WERI-Rb-1 (cell line): ENCODE measurements around the gene NRF1.

Experiments
- DNase-seq: peaks from one replicate; pipeline ENCODE4 v3.0.0-alpha.2; 2020
- H3K27ac ChIP-seq: fragments of 250-450 bp; sonication (Bioruptor Pico); 2 replicates; pipeline ENCODE4 v1.5.1; 2020; ENCODE audit warnings: mild to moderate bottlenecking, moderate library complexity
- H3K27me3 ChIP-seq: fragments of 250-450 bp; sonication (Bioruptor Pico); 2 replicates; pipeline ENCODE4 v1.5.1; 2021; ENCODE audit warnings: mild to moderate bottlenecking, low read depth, moderate library complexity; ENCODE audit not compliant: insufficient read depth, severe bottlenecking
- H3K36me3 ChIP-seq: fragments of 250-450 bp; sonication (Bioruptor Pico); 2 replicates; pipeline ENCODE4 v1.5.1; 2020; ENCODE audit warnings: mild to moderate bottlenecking, moderate library complexity
- H3K4me3 ChIP-seq: 2 replicates; pipeline ENCODE4 v1.5.1; 2011; ENCODE audit warnings: low read depth, mild to moderate bottlenecking, control low read depth, low read length
- H3K9me3 ChIP-seq: fragments of 250-450 bp; sonication (Bioruptor Pico); 2 replicates; pipeline ENCODE4 v1.5.1; 2021; ENCODE audit warnings: mild to moderate bottlenecking, moderate library complexity; ENCODE audit not compliant: severe bottlenecking
- TF ChIP-seq, protein P1 (sequence below): IDR thresholded peaks from 2 replicates; pipeline ENCODE4 v1.5.1; 2011; ENCODE audit warnings: low read depth, mild to moderate bottlenecking, control low read depth, inconsistent platforms, low read length

NRF1 gene

DNA sequence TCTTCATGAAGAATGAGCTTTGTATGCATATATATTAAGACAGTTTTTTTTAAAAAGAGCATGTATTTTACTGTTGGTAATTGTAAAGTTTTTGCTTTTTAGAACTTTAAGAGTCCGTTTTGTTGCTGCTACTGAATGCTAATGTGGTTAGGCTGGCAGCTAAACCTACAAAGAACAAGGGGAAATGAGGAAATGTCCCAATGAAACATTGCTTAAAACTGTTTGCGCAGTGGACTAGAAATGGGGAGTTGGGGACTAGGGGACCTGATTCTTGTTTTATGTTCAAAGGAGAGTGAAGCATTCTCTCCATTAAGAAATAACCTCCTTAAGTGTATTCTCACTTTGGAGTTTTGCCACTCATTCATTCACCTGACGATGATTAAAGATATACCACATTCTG lies 5.7 kb downstream of the NRF1 start:
- DNase-seq: no peak
- Histone ChIP-seq H3K36me3 (no peaks in the 10 kb centered on the region; the same call in 1 of the 2 replicates), H3K27ac (no peak overlapping the region), H3K27me3 (no peaks in the 10 kb centered on the region), H3K9me3 (no peaks in the 10 kb centered on the region), H3K4me3 (no peak overlapping the region)
- TF ChIP-seq, protein P1, sequence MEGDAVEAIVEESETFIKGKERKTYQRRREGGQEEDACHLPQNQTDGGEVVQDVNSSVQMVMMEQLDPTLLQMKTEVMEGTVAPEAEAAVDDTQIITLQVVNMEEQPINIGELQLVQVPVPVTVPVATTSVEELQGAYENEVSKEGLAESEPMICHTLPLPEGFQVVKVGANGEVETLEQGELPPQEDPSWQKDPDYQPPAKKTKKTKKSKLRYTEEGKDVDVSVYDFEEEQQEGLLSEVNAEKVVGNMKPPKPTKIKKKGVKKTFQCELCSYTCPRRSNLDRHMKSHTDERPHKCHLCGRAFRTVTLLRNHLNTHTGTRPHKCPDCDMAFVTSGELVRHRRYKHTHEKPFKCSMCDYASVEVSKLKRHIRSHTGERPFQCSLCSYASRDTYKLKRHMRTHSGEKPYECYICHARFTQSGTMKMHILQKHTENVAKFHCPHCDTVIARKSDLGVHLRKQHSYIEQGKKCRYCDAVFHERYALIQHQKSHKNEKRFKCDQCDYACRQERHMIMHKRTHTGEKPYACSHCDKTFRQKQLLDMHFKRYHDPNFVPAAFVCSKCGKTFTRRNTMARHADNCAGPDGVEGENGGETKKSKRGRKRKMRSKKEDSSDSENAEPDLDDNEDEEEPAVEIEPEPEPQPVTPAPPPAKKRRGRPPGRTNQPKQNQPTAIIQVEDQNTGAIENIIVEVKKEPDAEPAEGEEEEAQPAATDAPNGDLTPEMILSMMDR: no peak

DNA sequence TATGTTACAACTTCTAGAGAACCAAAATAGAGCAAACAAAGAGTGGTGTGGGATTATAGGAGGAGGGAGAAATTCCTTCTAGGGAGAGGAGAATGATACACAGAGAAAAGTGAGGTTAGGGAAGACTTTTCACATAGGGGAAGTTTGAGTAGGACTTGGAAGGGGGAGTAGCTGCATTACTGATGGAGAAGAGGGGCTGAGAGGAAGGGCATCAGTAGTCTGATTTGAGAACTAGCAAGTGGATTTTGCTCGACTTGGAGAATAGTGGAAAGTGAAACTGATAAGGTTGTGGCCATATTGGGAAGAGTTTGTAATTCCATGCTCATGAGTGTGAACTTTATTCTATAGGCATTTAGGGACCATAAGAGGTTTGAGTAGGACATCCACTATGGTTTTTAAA lies 6.1 kb downstream of the NRF1 start:
- DNase-seq: no peak
- TF ChIP-seq, protein P1: no peak
- H3K27me3 ChIP-seq: no peaks in the 10 kb centered on the region
- H3K36me3 ChIP-seq: no peaks in the 10 kb centered on the region; the same call in 1 of the 2 replicates
- no peak overlapping the region for H3K4me3 ChIP-seq
- H3K9me3 ChIP-seq: no peaks in the 10 kb centered on the region
- no peak overlapping the region for H3K27ac ChIP-seq

DNA sequence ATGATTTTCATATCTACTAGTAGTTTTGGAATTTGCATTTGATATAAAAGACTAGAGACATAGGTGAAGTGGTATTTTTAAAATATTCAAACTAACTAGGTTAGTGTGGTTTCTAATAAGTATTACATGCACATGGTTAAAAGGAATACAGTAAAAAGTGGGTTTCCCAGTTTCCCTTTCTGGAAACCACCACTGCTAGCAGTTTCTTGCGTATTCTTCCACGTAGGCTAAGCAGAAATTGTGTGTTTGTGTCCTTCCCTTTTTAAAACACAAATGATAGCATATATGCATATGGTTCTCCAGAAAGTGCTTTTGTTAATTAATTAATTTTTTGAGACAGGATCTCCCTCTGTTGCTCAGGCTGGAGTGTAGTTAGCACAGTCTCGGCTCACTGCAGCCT lies 15.4 kb downstream of the NRF1 start:
- Histone ChIP-seq H3K27ac (no peak overlapping the region), H3K9me3 (no peaks in the 10 kb centered on the region), H3K4me3 (no peak overlapping the region), H3K27me3 (no peaks in the 10 kb centered on the region), H3K36me3 (no peaks in the 10 kb centered on the region)
- no peak for DNase-seq
- TF ChIP-seq, protein P1: no peak

DNA sequence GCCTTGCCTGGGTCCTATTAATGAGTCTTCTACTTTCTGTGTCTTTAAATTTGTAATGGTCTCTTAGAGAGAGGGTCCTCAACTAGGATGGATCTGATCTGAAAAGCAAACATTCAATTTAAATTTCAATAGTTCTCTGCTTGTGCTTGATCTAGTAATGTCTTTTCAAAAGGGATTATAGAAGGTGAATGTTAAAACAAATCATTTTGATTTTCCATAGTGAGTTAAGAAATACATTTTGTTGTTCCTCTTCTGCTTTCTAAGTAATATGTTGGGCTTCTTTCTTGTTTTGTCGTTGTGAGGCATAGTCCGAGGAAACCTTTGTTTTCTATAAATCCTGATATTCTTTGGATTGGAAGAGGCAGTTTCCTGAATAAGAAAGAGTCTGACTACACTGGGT lies 18.8 kb downstream of the NRF1 start:
- Histone ChIP-seq H3K9me3 (no peaks in the 10 kb centered on the region), H3K27me3 (no peaks in the 10 kb centered on the region), H3K36me3 (no peaks in the 10 kb centered on the region), H3K27ac (no peak overlapping the region), H3K4me3 (no peak overlapping the region)
- no peak for DNase-seq
- TF ChIP-seq, protein P1: no peak

DNA sequence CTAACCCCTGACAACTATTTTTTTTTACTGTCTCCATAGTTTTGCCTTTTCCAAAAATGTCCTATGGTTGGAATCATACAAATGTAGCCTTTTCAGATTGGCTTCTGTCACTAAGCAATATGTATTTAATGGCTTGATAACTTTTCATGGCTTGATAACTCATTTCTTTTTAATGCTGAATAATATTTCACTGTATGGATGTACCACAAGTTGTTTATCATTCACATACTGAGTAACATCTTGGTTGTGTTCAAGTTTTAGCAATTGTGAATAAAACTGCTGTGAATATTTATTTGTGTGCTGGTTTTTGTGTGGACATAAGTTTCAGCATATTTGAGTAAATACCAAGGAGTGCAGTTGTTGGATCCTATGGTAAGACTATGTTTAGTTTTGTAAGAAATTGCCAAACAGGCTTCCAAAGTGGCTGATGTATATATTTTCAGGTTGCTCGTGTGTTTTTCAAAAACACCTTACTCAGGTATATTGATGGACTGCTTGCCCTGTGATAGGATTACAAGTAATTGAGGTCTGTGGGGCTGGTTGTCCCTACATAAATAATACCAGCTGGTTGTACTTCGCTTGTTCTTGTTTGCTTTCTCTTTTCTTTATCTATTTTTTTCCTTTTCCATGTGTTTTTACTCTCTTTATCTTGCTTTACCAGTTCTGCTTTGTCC lies 23.0 kb downstream of the NRF1 start:
- no peaks in the 10 kb centered on the region for H3K27me3 ChIP-seq
- no peak overlapping the region for H3K27ac ChIP-seq
- no peaks in the 10 kb centered on the region for H3K9me3 ChIP-seq
- TF ChIP-seq, protein P1: no peak
- H3K36me3 ChIP-seq: no peaks in the 10 kb centered on the region
- no peak overlapping the region for H3K4me3 ChIP-seq
- DNase-seq: no peak
